ENCODE results near the gene MAGI1.
"Not testable (repeated sequence)": the region's sequence is repeated elsewhere in the genome, so short reads cannot be mapped to it uniquely, and the experiment has no call there.

The MAGI1 gene

DNA sequence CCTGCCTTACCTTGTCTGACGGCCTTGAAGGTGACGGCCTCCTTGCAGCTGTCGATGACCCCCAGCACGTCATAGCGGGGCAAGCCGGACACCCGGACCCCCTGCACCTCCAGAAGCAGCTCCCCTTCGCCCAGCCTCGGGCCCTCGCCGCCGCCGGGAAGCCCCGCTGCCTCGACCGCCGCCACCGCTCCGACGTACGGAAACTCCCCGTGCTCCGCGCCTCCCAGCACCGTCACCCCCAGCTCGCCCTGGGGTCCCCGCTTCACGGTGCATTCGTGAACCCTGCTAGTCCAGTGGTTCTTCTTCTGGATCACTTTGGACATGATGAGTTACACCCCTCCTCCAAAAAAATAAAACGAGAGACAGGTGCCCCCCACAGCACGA lies 740 bp downstream of the MAGI1 start:
- DNase-seq = peak; percentile 5

DNA sequence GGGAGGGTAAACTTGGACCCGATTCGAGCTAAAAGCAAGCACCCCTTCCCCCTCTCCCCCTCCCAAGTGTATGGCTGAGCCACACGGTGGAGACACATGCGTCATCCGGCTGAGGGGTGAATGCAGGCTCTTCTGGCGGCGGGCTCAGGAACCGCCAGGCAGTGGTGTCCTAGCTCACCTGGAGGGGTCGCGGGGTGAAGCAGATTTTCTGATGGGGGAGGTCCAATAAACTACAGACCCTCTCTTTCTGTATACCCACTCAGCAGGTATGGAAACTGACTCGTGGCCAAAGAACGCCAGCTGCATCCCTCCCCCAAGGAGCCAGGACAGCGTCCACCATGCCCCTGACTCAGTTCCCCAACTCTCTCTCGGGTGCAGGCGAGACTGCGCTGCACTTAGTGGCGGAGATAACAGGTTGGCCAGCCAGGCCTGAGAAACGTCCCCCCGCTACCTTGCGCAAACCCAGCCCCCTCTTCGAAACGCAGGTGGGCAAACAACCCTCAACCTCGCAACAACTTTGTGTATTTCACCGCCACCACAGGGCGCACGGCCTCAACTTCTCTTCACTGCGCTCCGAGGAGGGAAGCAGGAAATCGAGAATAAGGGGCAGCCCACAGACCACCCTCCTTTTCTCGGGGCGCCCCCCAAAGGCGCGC lies 1.3 kb downstream of the MAGI1 start:
- DNase-seq = no peak

DNA sequence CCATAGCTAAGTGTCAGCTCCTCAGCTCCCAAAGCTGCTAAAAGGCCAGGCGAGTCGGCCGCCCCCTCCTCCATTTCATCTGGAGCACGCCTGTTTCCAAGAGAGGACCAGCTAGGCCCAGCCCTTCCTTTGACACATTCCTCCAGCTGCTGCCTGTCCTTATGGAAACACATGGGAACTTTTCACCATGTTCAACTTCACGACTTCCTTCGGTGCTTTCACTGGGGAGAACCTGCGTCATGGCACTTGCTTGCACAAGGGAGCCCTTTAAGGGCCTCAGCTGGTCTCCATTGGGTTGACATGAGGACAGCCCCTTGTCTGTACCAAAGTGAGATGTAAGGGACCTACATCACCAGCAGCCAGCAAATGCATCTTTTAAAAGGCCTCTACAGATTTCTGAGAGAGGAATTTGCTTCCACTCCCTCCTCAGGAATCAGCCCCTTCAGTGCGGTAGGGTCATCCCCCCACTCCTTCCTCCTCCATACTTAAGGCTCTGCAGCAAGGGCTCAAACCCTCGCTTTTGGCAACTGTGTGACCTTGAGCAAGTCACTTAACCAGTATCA lies 2.1 kb downstream of the MAGI1 start:
- DNase-seq = no peak

DNA sequence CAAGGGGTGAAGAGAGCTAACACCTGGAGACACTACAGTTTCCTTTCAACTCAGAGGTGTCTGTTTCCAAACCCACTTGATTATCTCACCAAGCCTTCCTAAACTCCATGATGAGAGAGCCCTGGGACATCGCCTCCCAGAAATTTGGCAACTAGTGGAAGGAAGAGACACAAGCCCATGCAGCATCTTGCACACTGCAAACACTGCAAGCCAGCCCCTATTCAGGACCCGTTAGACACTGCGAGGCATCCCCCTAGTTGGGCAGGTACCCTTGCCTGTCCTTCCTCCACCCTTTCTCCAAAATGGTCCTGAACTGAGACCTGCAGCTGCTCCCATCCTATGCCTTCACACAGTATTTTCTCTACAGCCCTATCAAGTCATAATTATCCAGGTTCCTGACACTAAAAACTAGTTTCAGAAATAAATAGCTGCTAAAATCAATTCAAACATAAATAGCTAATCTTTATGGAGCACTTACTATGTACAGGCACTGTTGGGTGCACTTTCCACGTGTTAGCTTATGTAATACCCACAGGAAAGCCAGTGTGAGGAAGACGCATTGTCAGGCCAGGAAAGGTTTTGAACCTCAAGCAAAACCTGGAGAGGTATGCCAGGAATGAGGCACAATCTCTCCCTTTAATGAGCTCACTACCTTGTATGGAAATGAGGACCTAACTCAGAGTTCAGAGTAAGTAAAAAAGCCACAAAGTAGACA lies 2.8 kb downstream of the MAGI1 start:
- DNase-seq = no peak

DNA sequence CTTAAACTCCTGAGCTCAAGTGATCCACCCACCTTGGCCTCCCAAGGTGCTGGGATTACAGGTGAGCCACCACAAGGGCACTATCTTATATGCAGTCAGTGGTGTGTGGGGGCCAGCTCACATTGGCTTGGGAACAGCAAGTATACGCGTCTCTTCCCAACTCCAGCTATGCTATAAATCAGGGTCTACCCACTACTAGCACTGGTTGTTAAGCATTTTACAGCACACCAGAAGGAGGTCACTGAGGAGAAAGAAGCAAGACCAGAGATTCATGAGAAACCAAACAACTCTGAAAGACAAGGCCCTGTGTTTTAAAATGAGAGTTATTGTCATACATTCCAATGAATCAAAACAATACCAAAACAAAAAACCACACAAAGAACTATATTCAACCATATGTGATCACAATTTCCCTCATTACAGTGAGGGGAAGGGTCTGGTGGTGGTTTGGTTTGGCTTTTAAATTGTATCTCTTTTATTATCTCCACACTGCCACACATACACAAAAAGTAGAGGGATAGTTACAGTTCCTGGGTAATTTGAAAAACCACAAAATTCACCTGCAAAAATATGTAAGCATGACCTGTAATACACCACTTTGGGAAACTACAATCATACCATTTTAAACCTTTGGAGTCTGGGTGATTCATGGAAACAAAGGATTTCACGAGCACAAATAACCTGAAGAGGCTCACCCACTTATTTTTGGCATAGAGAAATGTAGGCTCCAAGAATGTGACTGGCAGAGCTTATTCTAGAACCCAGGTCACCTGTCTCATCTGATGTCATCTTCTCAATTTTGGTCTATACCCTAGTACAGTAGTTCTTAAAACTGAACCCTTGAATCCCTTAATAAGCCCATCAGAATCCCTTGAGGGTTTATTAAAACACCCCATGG lies 5.2 kb downstream of the MAGI1 start:
- no peak for DNase-seq

DNA sequence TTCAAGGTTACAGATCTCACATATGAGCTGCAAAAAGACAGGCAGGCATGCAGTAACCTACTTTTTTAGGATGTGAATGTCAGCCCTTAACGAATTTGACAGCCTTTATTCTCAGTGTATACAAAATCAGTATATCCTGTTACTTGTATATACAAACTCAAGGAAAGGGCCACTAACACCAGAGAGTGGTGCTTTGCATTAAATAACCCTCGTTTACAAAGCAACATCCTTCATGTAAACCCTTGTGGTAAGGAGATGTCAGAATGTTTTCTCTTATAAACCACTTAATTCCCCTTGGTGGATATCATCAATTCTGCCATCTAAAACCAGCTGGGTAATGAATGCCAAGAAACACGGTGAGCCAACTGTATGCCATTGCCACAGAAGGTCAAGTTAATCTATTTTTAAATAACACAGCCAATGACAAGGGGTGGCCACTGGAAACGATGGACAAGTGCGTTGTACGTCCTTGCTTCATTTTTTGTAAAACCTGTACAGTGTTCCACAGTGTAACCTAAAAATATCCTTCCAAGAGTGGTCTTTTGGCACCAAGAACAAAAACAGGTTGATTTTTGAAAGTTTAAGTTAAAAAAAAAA lies 7.5 kb downstream of the MAGI1 start:
- no peak for DNase-seq

DNA sequence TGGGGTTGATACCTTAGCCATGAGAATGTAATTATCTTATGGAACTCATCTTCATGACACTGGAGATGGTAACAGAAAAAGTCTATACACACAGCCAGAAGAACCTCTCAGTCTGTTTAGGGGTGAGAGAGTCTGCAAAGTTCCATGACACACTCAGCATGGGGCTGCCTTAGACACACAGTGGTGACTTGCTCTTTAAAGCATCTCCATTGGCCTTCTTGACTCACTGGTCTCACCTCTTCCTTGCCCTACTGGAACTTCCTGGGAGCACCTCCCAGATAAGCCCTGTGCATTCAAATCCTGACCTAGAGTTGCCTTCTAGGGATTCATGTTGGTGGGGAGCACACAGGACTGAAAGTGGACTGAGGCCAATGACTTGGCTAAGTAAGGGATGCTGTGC lies 9.3 kb downstream of the MAGI1 start:
- no peak for DNase-seq

DNA sequence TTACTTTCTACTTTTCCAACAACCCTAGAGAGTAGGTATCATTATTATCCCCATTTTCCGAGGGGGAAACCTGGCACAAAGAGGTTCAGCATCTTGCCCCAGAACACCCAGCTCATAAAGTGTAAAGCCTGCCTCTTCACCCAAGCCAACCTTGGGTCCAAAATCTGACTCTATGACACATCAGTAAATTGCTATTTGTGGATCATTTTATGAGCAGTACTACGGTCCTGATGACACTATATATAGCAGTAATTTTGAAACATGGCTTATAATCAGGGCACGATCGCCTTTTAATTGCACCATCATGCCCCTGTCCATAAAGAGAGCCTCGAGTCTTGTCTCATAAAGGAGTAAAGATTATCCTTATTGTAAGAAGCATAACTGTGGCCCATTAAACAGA lies 9.7 kb downstream of the MAGI1 start:
- DNase-seq = no peak

DNA sequence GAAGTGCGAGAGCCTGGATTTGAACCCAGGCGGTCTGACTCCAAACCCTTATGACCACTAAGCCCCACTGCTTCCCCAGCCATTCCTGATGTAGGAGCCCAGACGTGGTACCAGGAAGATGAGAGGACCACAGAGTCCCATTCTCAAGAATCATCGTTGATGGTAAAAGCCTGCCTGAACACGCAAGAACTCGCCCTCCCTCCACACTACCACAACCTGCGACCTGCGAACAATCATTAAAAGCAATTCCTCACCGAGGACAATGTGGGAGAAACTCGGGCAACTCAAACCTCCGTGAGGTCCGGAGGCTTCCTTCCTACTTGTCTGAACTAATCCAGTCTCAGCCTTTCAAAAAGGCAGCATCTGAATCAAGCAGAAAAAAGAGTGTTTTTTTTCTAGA lies 10.3 kb downstream of the MAGI1 start:
- no peak for DNase-seq

DNA sequence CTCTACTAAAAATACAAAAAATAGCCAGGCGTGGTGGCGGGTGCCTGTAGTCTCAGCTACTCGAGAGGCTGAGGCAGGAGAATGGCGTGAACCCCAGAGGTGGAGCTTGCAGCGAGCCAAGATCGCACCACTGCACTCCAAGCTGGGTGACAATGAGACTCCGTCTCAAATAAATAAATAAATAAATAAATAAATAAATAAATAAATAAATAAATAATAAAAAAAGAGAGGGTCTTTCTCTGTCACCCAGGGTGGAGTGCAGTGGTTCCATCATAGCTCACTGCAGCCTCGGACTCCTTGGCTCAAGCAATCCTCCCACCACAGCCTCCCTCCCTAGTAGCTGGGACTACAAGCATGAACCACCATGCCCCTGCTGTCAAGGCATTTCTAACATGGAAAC lies 11.6 kb downstream of the MAGI1 start:
- not testable (repeated sequence) for DNase-seq

DNA sequence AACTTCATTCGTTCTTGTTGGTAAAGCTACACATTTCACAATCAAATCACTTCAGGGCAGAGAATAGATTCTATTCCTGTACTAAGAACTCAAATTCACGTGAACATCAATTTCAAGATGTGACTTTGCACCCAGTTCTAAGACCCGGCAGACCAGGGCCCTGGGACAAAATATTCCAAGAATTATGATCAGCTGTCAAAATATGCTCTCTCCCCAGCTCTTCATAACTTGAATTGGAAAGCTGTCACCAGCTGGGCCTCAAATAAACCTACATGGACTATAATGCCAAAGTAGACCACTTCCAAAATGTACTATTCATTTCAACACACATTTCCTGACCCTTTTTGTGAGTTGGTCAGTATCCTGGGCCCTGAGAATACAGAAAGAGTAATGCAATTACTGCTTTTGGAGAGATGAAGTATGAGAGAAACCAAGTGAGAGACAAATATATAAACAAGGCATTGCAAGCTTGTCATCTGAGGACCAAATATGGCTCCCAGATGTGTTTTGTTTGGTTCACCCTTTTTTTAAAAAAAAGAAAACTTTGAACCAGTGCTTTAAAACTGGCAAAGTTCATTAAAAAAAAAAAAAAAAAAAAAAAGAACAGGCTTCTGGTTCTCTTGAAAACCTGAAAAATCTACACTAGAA lies 14.9 kb downstream of the MAGI1 start:
- no peak for DNase-seq

DNA sequence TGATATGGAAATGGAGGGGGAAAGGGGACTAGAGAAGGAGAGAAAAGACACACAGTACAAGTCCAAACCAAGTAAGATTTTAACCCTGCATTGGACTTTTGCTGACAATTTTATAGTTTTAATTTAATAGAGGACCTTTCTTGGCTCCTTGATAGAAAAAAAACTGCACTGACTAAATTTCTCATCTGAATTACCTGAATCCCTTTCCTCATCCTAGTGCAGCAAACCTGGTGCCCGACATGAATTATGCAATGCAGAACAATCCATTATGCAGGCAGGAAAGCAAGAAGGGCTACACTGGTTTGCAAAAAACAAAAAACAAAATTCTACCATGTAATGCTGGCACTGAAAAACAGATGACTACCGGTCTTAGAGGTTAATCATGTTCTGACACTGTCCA lies 15.5 kb downstream of the MAGI1 start:
- no peak for DNase-seq

DNA sequence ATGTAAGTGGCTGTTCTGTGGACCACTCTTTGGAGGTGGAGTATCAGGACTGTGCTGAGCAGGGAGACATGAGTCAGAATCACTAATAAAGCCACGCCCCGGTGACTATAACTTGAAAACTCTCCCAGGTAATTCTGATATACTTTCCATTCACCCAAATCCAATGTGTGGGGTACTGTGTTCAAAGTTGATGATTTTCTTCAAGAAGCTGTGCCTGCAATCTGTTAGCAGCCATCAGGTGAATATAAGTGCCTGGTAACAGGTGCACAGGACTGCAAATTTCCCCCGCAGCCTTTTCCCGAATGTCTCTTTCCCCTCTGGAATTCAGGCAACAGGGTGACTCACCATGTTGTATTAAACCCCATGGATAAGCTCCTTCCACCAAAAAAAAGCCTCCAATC lies 17.0 kb downstream of the MAGI1 start:
- DNase-seq = no peak

DNA sequence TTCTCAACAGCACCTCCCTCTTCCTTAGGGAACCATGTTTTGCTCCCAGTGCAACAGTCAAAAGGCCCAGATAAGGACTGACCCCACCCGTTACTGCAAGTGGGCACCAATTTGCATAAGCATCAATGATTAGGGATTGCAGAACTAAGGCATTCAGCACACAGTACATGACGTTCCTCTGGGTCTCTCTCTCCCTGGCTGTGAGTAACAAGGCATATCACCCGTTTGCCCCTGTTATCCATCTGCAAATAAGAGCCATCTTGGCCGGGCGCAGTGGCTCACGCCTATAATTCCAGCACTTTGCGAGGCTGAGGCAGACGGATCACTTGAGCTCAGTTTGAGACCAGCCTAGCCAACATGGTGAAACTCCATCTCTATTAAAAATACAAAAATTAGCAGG lies 18.8 kb downstream of the MAGI1 start:
- no peak for DNase-seq

DNA sequence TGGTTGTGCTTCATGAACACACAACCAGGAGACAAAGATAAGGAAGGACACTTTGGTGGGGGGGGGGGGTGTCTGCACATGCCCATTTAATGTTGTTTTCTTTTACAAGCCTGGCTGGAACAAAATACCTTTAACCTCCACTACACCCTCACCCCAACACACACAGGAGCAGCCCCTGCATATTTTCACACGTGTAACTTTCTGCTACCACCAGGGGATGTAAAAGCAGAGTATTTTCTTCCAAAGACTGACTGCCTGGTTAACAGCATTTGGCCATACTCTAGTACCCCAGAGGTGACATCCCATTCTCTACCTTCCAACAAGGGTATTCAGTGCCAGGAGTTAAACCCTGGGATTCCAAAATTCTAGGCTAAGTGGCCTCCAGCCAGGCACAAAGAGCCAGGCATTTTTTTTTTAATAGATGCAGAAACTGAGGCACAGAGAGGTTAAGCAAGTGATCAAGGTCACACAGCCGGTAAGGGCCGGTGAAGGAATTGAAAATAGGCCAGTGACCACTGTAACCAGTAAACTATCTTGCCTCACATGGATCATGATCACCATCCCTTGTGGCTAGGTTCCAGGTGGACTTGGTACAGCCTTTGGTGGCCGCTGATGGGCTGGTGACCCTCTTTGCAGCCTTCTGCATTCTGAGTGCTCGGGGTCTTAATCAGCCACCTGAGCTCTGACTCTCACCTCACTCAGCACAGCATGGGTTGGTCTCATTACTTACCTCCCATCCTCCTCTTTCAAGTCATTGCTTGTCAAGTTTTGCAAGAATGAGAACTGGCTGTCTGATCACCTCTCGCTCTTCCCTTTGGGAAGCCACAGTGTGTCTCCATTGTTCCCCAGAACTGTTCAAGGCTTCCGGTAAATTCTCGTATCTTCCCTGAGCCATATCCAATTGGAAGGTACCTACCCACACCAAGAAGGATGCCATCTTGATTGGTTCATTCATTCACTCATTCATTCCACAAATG lies 20.4 kb downstream of the MAGI1 start:
- no peak for DNase-seq

DNA sequence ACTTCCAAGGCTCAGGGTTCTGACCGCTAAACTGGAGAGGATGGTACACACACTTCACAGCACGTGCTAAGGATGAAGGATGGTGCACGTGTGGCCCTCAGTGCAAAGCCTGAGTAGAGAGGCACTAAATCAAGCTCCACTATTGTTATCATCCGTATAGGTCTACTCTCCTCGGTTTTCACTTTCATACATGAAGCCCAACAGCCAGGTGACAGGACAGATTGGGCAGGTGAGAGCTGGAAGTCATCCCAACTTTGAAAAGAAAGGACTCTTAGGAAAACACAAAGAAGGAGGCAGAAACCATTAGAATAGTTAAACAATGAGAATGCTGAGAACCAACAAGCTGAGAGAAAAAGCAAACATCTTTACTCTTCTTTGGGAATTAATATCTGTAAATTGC lies 21.1 kb downstream of the MAGI1 start:
- no peak for DNase-seq

DNA sequence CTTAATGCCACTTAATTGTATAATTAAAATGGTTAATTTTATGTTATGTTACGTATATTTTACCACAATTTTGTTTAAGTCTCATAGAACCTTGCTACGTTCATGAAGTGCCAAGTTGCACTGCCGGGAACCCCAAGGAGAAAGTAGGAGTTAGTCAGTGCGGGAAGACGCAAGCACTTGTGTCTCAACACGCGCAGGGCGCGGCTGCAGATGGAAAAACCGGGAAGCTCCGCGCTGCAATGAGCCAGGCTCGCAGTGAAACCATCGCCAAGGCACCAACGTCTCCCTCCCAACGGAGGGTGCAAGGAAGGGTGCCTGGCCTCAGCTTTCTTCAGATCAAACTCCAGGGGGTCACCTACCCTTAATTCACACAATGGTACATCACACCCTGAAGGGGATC lies 21.6 kb downstream of the MAGI1 start:
- DNase-seq = no peak

DNA sequence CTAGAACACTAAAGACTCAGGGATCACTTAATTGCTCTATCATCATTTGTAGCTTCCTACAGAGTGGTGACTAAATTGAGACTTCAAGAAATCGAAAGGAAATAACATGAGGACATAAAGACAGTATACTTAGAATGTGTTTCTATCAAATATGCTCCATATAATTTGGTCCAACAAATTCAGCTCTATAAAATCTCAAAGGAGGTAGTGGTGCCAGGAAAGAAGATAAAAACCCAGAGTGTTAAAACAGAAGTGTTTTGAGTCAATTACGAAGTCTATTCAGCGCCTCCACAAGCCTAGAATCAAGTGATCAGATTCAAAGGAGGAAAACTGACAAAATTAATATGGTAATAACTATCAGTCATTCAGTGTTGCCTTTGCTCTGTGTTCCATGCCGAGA lies 22.9 kb downstream of the MAGI1 start:
- no peak for DNase-seq

DNA sequence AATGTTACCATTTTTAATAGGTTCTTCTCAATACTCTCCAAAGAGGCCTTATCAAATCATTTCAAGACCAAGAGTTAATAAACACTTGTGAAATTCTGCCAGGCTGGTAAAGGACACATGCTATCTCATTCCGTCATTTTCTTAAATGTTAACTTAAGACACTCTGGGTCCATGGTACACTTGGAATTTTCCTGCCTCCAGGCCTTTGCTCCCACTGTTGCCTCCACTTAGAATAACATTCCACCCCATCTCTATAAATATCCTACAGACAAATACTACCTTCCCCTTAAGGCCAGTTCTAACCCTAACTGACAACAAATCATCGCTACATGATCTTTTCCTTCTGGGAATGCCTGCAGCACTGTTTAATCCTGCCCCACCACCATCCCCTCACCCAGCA lies 24.1 kb downstream of the MAGI1 start:
- DNase-seq = no peak

DNA sequence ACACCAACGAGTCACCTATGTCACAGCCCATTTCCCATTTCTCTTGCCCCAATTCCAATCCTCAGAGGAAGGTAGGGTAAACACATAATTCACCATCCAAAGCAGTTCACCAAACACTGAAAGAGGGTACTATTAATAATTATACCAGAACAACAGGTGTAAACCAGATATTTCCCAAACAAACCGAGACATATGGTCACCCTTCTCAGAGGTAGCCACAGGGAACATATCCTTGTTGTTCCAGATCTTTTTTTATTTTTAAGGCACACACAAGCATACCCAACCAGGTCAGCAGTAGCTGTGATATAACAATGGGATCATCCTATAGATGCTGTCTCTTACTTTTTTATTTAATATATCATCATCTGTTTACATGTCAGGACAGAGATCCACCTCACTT lies 24.7 kb downstream of the MAGI1 start:
- DNase-seq = no peak

DNA sequence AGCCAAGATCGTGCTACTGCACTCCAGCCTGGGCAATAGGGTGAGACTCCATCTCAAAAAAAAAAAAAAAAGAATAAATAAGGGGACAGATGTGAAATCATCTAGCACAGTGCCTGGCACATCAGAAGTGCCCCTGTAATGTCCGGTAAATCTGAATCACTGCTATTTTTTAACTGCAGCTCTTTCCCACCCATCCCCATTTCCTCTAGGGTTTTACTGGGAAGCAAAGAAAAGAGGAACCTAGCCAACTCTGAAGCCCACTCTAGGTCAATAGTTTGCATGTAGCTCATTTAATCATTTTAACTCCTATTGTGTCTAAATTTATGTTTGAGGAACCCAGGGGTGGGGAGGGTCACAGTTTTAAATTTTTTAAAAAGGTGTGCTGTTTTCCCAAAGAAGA lies 26.0 kb downstream of the MAGI1 start:
- DNase-seq = no peak
